M059J (cell line): ENCODE results near the gene VWA1. TPM values are rescaled to one million over a fixed set of nuclear protein-coding genes. Genes with fewer than 3 reads are reported as not detected.
A peak's percentile ranks its signal among the peaks of the same experiment; 100 is the strongest.
"Not testable (repeated sequence)": the region's sequence is repeated elsewhere in the genome, so short reads cannot be mapped to it uniquely, and the experiment has no call there.

Experiments
- DNase-seq: peaks from one replicate; pipeline ENCODE4 v3.0.0-alpha.2; 2012; ENCODE audit warnings: low read depth
- total RNA-seq: library from RNA; depleted of rRNA; stranded (reverse); fragments of >200 nt; shearing (Covaris generic); gene quantifications from 2 replicates; pipeline ENCODE4 v1.2.3, GENCODE V29; 2014

Gene VWA1
- total RNA-seq, 1 experiment from 2014 or later: 1.1 TPM

DNA sequence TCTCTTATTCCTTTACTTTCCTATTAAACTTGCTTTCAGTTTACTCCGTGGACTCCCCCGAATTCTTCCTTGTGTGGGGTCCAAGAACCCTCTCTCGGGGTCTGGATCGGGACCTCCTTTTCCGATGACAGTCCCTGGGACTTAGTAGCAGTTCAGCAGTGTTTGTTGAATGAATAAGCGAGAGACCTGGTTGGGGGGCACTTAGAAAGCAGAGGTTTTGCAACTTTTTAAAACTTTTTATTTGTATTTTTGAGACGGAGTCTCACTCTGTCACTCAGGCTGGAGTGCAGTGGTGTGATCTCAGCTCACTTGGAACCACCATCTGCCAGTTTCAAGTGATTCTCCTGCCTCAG lies 12.3 kb upstream of the VWA1 start:
- no peak for DNase-seq

DNA sequence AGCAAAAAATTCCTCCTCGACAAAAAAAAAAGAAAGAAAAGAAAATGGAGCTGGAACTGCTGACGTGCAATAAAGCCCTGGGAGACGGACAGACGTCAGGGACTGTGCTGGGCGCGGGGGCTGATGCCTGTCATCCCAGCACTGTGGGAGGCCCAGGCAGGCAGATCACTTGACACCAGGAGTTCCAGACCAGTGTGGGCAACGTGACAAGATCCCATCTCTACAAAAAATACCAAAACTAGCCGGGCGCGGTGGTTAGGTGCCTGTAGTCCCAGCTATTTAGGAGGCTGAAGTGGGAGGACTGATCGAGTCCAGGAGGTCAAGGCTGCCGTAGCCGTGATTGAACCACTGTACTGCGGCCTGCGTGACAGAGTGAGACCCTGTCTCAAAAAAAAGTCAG lies 10.8 kb upstream of the VWA1 start:
- DNase-seq: no peak

DNA sequence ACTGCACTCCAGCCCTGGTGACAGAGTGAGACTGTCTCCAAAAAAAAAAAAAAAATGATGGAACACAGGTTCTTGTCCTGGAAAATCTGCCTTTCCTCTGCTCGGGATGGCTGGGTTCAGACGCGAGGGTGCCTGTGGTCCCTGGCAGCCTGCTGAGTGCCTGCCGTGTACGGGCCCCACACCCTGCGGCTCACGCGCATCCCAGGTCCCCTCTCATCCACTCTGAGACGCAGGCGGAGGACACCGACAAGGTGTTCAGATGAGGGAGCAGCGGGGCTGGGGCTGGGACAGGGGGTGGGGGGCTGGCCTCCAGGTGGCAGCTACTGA lies 10.1 kb upstream of the VWA1 start:
- no peak for DNase-seq

DNA sequence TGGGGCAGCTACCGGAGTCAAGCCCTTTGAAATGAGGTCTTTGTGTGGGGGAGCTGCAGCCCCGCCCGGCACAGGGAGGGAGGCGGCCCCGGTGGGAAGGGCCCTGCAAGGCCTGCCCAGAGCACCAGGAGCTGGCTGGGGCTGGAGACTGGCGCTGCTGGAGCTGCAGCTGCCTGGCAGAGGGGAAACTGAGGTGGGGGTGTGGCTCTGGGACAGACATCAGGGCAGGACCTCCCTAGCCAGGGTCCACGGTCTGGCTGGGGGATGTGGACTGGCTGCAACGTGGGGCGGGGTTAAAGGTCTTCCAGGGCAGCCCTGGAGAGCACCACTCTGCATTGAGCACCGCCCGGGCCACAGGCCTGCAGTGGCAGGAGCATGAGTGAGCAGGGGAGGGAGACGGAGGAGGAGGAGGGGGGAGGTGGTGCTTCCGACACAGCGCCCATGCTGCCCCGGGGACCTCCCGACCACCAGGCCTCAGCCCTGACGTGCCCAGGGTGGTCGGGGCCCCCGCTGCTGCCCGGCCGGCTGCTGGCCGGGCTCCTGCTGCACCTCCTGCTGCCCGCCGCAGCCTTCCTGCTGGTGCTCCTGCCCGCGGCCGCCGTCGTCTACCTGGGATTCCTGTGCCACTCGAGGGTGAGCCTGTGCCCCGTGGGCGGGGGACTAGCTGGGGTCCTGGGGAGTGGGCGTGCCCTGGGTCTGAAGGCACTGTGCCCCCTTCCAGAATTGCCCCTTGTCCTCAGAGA lies 9.6 kb upstream of the VWA1 start:
- no peak for DNase-seq

DNA sequence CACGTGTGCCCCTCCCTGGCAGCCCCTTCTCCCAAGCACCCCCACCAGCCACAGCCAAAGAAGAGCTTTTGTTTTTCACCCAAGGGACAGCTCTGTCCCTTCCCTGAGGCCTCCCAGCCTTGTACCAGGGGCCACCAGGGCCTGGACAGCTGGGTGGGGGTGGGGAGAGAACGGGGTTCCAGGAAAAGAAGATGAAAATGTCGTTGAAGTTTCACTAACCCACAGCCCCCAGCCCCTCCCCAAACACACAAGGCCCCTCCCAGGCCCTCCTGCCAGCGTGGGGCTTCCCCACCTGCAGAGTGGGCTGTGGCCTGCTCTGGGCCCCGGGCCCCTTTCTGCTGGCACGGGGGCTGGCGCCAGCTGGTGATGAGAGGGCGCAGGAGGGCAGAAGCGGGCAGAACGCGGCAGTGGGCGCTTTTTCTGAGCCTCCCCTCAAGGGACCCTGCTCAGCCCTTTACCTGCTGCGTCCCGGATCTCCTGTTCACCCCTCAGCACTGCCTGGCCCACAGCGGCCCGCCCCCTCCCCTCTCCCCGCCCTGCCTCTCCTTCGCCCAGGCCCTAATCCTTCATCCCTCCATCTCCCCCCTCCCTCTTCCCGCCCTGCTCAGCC lies 8.9 kb upstream of the VWA1 start:
- DNase-seq: no peak

DNA sequence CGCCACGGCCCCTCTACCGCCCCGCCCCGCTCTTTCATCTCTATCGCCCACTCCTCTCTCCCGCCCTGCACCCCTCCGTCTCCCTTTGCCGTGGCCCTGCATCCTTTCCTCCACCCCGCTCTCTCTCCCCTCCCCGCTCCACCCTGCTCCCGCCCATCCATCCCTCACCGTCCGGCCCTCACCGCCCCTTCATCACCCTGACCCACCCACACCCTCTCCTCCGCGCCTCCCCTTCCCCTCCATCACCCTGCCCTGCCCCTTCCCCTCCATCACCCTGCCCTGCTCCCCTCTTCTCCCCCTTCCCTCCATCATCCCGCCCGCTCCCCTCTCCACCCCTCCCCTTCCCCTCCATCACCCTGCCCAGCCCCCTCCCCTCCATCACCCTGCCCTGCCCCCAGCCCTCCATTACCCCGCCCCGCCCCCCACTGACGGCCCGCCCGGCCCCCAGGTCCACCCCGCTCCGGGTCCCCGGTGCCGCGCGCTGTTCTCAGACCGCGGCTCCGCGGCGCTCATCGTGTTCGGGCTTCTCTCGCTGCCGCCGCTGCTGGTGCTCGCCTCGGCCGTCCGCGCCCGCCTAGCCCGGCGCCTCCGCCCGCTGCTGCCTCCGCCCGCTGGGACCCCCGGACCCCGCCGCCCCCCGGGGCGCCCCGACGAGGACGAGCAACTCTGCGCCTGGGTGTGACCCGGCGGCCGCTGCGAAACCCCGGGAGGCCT lies 8.2 kb upstream of the VWA1 start:
- DNase-seq: no peak

DNA sequence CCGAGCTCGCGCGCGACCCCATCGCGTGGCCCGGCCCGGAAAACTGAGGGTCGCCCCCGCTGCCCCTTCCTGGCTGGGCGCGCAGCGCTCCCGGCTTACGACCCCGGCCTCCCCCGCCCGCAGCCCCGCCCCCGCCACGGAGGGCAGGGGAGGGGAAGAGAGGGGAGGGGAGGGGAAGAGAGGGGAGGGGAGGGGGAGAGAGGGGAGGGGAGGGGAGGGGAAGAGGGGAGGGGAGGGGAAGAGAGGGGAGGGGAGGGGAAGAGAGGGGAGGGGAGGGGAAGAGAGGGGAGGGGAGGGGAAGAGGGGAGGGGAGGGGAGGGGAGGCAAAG lies 7.7 kb upstream of the VWA1 start:
- DNase-seq: no peak

DNA sequence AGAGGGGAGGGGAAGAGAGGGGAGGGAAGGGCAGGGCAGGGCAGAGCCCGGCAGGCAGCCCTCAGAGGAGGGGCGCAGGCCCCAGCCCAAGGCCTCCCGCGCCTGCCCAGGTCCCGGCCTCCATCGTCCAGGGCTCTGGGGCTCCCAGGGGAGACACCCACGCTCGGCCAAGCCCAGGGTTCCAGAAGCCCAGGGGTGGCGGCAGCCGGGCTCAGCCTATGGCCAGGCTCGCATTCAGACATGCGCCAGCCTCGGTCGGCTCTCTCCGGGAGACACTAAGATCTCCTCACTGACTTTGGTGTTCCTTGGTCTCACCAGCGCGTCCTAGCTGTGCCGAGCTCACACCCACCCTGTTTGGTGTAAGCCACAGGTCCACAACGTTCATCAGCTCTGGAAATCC lies 7.3 kb upstream of the VWA1 start:
- DNase-seq: no peak

DNA sequence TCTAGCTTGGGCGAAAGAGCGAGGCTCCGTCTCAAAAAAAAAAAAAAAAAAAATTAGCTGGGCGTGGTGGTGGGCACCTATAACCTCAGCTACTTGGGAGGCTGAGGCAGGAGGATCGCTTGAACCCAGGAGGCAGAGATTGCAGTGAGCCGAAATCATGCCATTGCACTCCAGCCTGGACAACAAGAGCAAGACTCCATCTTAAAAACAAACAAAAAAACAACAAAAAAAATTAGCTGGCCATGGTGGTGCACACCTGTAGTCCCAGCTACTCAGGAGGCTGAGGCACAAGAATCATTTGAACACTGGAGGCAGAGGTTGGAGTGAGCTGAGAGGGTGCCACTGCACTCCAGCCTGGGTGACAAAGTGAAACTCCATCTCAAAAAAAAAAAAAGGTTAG lies 6.5 kb upstream of the VWA1 start:
- DNase-seq: not testable (repeated sequence)

DNA sequence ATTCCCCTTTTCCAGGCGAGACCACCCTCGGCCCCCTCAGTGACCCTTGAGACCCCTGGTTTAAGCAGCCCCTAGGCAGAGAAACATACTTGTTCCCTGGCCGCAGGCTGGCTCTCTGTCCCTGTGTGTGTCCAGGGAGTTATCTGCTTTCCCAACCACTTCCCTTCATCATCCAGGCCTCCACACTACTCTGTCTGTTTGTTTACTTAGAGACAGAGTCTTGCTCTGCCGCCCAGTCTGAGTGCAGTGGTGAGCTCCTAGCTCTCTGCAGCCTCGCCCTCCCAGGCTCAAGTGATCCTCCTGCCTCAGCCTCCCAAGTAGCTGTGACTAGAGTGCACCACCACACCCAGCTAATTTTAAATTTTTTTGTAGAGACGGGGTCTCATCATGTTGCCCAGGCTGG lies 5.8 kb upstream of the VWA1 start:
- DNase-seq: no peak

DNA sequence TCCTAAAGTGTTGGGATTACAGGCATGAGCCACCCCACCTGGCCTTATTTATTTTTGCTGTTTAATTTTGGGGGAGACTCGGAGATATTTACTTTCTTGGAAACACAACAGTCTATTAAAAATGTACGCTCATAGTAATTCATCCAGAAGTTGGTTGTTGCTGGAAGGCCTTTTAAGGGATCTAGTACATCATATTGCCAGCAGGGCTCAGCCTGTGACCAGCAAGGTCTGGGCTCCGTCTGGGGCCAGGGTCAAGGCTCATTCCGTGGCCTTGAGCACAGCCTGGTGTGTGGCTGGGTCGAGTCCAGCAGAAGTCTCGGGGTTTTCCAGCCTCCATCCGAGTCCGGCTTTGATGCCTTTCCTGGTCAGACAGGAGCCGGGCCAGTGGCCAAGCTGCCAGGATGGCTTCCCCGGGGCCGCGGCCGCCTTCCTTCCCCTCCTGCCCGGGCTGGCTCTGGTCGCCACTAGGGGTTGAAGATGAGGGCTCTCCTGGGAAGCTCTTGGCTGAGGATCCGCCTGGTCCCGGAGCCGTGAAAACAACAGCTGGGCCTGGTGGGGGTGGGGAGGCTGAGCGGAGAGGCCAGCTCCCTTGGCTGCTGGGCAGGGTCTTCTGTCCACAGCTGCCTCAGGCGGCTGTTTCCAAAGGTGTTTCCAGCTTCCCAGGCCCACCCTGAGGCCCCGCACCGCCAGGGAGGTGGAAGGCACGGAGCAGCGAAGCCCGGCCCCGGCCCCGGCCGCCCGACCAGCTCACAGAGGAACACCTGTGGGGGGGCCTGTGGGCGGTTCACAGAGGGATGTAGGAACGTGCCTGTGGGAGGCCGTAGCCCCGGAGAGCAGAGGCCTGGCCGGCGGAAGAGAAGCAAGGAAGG lies 5.1 kb upstream of the VWA1 start:
- DNase-seq: peak; percentile 62

DNA sequence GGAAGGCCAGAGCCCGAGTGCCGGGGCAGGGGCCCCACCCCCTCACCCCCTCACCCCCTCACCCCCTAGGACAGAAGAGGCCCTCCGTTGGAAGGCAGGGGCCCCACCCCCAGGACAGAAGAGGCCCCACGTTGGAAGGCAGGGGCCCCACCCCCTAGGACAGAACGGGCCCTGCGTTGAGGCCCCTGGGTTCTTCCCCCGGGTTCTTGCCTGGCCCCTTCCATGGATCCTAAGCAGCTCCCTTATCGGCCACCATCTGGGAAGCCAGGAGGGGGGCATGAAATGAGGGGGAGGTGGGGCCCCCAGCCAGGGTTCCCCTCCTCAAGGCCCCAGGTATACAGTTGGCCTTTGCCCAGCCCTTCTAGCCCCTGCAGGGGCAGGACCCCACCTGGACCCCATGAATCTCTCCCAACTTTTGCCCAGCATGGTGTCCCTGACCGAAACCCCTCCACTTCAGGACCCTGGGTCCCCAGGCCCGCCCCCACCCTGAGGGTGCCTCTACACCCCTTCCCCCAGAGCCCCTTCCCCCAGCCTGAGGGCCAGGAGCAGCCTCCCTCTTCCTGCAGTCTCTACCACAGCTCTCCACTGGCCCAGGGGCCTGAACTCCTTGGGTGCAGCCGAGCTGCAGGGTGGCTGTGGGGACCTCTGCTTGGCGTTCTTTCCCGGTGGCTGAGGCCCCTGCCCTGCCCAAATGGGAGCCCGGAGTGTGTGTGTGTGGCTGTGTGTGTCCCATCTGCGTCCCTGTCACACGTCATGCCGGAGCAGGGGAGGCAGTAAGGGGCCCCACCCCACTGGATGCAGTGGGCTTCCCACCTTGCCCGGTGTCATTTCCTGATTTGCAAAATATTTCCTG lies 4.3 kb upstream of the VWA1 start:
- no peak for DNase-seq

DNA sequence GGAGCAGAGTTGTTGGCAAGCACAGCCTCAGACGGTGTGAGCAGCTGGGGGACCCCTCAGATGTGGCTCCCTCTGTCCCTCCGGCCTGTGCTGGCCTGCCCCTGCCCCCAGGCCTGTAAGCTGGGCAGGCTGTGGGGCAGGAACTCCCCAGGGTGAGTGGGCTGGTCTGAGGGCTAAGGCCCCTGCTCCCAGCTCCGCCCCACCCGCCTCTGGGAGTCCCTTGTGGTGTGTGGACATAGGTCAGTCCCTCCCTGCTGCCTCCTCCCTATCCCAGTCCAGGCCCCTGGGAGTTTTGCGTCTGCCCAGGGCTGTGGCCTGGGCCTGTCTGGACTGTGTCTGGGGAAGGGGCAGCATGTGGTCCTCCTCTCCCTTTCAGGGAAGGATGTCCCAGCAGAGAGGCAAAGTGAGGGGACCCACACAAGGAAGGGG lies 3.6 kb upstream of the VWA1 start:
- no peak for DNase-seq

DNA sequence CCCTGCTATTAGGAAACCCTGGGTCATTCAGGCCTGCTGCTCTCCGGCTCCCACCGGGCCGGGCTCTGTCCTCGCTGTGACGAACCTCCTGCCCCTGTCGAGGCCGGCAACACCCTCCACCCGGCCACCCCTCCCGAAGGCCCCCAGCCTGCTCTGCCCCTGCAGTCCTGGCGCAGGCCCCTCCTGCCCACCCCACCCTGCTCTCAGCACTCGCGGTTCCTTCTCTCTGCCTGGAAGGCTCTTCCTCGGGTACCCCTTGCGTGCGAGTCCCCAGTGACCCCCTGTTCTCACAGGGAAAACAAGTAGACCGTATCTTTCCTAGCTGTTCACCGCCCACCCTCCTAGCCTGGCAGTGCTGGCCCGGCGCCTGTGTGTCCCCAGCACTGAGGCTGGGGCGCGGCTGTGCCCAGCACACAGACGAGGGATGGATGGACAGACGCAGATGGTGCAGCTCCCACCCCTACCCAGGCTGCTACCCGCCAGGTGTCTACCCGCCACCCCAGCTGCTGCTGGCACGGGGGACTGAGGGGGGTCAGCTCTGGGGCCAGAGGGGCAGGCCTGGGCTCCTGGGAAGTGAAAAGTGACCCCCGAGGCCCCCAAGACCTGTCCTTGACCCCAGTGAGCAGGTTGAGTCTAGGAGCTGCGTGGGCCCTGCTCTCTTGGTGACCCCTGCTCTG lies 3.1 kb upstream of the VWA1 start:
- DNase-seq: no peak

DNA sequence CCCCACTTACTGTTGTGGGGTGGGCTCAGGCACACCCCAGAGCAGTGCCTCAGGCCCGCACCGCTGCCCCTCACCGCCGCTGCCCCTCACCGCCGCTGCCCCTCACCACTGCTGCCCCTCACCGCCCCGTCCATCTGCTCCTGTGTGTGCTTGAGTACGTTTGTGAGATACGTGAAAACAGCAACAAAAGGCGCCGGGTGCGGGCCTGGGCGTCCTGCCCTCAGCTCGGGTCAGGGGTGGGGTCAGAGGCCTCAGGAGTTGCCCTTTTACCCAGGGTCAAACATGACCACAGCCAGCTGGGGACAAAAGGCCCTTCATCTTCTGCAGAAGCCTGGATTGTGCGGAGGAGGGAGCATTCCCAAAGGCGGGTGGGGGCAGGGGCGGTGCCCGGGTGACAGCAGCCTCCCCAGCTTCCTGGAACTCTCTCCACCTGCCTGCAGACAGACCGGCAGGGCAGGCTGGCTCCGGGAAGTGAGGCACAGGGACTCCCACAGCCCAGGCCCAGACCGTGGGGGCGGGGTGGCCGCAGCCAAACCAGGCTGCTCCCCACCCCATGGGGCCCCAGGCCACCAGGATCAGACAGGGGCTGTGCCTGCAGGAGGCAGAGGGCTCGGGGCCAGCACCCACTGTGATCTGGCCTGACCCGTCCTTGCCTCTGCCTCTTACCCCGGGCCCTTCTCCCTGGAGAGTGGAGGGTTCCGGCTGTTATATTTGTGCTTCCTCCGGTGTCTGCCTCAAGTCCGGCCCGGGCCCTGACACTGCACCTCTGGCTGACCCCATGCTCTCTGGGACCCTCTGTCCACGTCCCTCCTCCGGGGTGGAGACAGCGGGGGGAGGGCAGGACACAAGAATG lies 2.3 kb upstream of the VWA1 start:
- DNase-seq: no peak

DNA sequence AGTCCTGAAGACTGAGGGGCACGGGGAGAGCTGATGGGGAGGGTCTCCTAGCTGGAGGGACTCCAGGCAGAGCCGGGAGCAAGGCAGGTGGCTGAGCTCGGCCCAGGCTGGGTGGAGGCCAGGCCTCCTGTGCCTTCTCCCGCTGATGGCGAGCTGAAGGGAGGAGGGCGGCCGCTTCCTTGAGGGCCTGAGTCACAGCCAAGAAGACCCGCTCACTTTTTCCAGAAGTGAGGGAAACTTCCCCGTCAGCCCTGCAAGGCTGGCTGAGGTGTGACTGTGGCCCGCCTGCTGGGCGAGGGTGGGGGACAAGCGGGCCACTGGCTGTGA lies 1.7 kb upstream of the VWA1 start:
- DNase-seq: peak; percentile 61

DNA sequence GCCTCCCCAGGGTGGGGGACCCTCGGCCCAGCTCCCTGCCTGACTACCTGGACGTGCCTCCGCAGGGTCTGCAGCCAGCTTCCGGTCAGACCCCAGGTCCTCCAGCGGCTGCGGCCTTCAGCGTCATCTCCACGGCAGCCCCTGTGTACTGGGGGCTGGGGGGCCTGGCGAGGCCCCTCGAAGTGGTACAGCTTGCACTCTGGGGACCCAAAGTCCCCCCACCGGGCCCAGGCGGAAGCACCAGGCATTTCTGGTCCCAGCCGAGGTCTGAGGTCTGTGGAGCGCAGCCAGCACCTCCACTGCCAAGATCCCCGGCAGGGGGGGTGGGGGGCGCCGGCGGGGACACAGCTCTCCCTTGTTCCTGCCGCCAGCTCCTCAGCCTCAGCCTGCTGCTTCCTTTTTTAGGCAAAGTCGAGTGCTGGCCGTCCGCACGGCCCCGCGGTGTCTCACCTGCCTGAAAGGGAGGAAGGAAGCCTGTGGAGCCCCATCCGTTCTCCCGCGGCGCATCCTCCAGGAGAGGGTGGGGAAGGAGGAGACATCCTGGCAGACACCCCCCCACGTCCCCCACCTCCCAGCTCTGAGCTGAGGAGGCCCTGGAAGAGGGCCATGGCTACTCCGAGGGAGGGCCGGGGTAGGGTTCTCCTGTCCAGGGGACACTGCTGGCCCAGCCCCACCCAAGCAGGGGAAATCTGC lies 1.2 kb upstream of the VWA1 start:
- no peak for DNase-seq

DNA sequence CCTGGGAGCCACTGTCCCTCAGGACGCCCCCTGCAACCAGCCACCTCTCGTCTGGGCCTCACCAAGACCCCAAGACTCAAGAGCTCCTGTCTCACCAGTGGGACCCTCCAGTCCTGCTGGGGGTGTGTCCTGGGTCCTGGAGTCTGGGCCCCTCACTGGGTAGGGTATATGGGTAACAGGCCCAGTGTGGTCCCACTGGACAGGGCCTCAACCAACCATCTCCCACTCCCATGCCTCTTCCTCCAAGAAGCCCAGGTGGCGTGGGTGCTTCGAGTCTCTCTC lies 725 bp upstream of the VWA1 start:
- DNase-seq: no peak

DNA sequence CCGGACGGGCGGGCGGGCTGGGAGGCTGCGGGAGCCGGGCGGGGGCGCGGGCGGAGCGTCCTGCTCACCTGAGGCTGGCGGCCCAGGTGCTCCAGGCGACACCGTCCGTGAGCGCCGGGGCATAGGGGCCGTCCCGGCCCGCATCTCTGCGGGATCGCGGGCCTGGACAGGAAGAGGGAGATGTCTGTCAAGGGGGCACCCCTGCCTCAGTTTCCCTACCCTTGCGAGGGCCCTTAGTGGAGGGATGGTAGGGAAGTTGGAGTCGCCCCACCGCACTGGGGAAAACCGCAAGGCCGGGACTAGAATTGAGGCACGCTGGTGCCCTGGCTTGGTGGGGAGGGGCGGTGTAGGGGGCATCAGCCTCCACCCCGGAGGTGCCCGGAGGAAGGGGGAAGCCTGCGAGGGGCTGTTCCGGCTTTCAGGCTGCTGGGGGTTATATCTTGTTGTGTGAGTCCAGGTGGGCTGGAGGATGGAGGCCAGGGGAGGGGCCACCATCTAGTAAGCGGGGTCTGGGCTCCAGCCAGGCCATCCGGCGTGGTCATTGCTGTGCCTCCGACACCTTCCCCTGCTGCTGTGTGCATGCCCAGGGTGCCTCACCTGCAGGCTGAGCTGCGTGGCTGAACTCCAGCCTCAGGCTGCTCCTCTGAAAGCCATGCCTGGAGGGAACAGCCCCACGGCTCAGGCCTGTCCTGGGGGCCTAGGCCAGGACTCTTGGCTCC lies 580 bp downstream of the VWA1 start:
- no peak for DNase-seq
